NCI-H748 (cell line): ENCODE measurements around the gene ZFYVE21.

ENCODE experiments used
- DNase-seq: peaks from one replicate; lab custom pipeline; 2025; ENCODE audit not compliant: unreplicated experiment; lab: John Stamatoyannopoulos, UW

ZFYVE21 gene

GRCh38 chr14:103715052-103716000 is at the start of gene ZFYVE21, which contains the start of gene XRCC3:
ZFYVE21 (plus strand) TSS chr14:103715810; CDS start chr14:103715842, 32 bp downstream.
XRCC3 (minus strand) TSS chr14:103715451; CDS start chr14:103711087, 4,364 bp downstream.
- DNase-seq, result peak; percentile 100

- no peak for DNase-seq
Observed at GRCh38 chr14:103667671-103668070, 47.9 kb upstream of the ZFYVE21 start.

GRCh38 chr14:103668117-103668516 is 47.5 kb upstream of the ZFYVE21 start:
- DNase-seq, result no peak

GRCh38 chr14:103669370-103669769 is 46.2 kb upstream of the ZFYVE21 start:
- DNase-seq, result no peak

- DNase-seq, result no peak
Observed at GRCh38 chr14:103671911-103672310, 43.7 kb upstream of the ZFYVE21 start.

- DNase-seq, result no peak
Observed at GRCh38 chr14:103675957-103676356, 39.7 kb upstream of the ZFYVE21 start.

- no peak for DNase-seq
Observed at GRCh38 chr14:103676881-103677675, 38.5 kb upstream of the ZFYVE21 start.

- no peak for DNase-seq
Observed at GRCh38 chr14:103679351-103679750, 36.3 kb upstream of the ZFYVE21 start.

GRCh38 chr14:103680491-103681231 is 34.9 kb upstream of the ZFYVE21 start:
- no peak for DNase-seq

GRCh38 chr14:103683139-103683538 is 32.5 kb upstream of the ZFYVE21 start:
- DNase-seq, result no peak

GRCh38 chr14:103684471-103684870 is 31.1 kb upstream of the ZFYVE21 start:
- no peak for DNase-seq

- DNase-seq, result no peak
Observed at GRCh38 chr14:103684871-103685270, 30.7 kb upstream of the ZFYVE21 start.

- no peak for DNase-seq
Observed at GRCh38 chr14:103685276-103686211, 30.1 kb upstream of the ZFYVE21 start.

- no peak for DNase-seq
Observed at GRCh38 chr14:103686831-103687485, 28.7 kb upstream of the ZFYVE21 start.

- no peak for DNase-seq
Observed at GRCh38 chr14:103687712-103688111, 27.9 kb upstream of the ZFYVE21 start.

GRCh38 chr14:103688441-103688840 is 27.2 kb upstream of the ZFYVE21 start:
- DNase-seq, result no peak

GRCh38 chr14:103688906-103689902 is 26.4 kb upstream of the ZFYVE21 start:
- DNase-seq, result no peak

- no peak for DNase-seq
Observed at GRCh38 chr14:103690332-103690731, 25.3 kb upstream of the ZFYVE21 start.
